Measurements from ENCODE around the gene FRMD4A.

Gene FRMD4A

GRCh38 chr10:14162061-14162460 is 168.7 kb downstream of the FRMD4A start:
- no peak for TF ChIP-seq CTCF (IDR thresholded peaks at IDR 0.05)
- no peak for TF ChIP-seq ZFX (IDR thresholded peaks at IDR 0.05; ENCODE audit: borderline replicate concordance)
- H3K27ac ChIP-seq: no peak overlapping the region

- TF ChIP-seq ZFX (IDR thresholded peaks at IDR 0.05; ENCODE audit: borderline replicate concordance) (no peak), CTCF (IDR thresholded peaks at IDR 0.05) (no peak)
- no peak overlapping the region for H3K27ac ChIP-seq
These were observed 170.4 kb downstream of the FRMD4A start for GRCh38 chr10:14160299-14160698.

GRCh38 chr10:14158575-14158974 is 172.1 kb downstream of the FRMD4A start:
- no peak for TF ChIP-seq CTCF (IDR thresholded peaks at IDR 0.05)
- no peak for TF ChIP-seq ZFX (IDR thresholded peaks at IDR 0.05; ENCODE audit: borderline replicate concordance)
- H3K27ac ChIP-seq: no peak overlapping the region

GRCh38 chr10:14156104-14156503 is 174.6 kb downstream of the FRMD4A start:
- no peak overlapping the region for H3K27ac ChIP-seq
- TF ChIP-seq ZFX (IDR thresholded peaks at IDR 0.05; ENCODE audit: borderline replicate concordance): no peak
- TF ChIP-seq CTCF (IDR thresholded peaks at IDR 0.05): no peak

- no peak overlapping the region for H3K27ac ChIP-seq
- no peak for TF ChIP-seq ZFX (IDR thresholded peaks at IDR 0.05; ENCODE audit: borderline replicate concordance)
- TF ChIP-seq CTCF (IDR thresholded peaks at IDR 0.05): no peak
These were observed 177.1 kb downstream of the FRMD4A start for GRCh38 chr10:14153570-14154055.

- TF ChIP-seq ZFX (IDR thresholded peaks at IDR 0.05; ENCODE audit: borderline replicate concordance): no peak
- no peak for TF ChIP-seq CTCF (IDR thresholded peaks at IDR 0.05)
These were observed 179.2 kb downstream of the FRMD4A start for GRCh38 chr10:14151571-14151970.

GRCh38 chr10:14150526-14150925 is 180.2 kb downstream of the FRMD4A start:
- TF ChIP-seq ZFX (IDR thresholded peaks at IDR 0.05; ENCODE audit: borderline replicate concordance): no peak
- TF ChIP-seq CTCF (IDR thresholded peaks at IDR 0.05): no peak
- H3K27ac ChIP-seq: no peak overlapping the region

More at GRCh38 chr10:14151571-14151970, 179.2 kb downstream of the FRMD4A start:
- H3K27ac ChIP-seq: no peak overlapping the region
